ENCODE results near the gene NTRK3.

DNA sequence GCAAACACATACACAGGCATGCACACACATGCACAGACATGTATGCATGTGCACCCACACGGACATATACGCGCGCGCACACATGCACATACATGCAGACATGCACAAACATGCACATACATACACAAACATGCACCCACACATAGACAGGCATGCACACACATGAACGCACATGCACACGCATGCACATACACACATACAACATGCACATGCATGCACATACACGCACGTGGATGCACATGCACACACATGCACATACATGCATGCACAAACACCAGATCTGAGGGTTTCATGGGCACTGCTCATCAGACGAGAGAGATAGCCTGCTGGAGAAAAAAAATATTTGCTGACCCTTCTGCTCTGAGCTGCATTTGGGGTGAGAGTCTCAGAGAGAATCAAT is 31.7 kb upstream of the NTRK3 start:
- TF ChIP-seq, protein P1, sequence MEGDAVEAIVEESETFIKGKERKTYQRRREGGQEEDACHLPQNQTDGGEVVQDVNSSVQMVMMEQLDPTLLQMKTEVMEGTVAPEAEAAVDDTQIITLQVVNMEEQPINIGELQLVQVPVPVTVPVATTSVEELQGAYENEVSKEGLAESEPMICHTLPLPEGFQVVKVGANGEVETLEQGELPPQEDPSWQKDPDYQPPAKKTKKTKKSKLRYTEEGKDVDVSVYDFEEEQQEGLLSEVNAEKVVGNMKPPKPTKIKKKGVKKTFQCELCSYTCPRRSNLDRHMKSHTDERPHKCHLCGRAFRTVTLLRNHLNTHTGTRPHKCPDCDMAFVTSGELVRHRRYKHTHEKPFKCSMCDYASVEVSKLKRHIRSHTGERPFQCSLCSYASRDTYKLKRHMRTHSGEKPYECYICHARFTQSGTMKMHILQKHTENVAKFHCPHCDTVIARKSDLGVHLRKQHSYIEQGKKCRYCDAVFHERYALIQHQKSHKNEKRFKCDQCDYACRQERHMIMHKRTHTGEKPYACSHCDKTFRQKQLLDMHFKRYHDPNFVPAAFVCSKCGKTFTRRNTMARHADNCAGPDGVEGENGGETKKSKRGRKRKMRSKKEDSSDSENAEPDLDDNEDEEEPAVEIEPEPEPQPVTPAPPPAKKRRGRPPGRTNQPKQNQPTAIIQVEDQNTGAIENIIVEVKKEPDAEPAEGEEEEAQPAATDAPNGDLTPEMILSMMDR (CRISPR knock-in tag; IDR thresholded peaks at IDR 0.05), result no peak
- TF ChIP-seq, protein P2, sequence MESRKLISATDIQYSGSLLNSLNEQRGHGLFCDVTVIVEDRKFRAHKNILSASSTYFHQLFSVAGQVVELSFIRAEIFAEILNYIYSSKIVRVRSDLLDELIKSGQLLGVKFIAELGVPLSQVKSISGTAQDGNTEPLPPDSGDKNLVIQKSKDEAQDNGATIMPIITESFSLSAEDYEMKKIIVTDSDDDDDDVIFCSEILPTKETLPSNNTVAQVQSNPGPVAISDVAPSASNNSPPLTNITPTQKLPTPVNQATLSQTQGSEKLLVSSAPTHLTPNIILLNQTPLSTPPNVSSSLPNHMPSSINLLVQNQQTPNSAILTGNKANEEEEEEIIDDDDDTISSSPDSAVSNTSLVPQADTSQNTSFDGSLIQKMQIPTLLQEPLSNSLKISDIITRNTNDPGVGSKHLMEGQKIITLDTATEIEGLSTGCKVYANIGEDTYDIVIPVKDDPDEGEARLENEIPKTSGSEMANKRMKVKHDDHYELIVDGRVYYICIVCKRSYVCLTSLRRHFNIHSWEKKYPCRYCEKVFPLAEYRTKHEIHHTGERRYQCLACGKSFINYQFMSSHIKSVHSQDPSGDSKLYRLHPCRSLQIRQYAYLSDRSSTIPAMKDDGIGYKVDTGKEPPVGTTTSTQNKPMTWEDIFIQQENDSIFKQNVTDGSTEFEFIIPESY (CRISPR knock-in tag; IDR thresholded peaks at IDR 0.05), result no peak
- no peak for TF ChIP-seq POLR2A (IDR thresholded peaks at IDR 0.05; ENCODE audit: insufficient read depth in 1 of 2, low read depth in 2 of 2, low read length in 2 of 2)
- TF ChIP-seq, protein P3, sequence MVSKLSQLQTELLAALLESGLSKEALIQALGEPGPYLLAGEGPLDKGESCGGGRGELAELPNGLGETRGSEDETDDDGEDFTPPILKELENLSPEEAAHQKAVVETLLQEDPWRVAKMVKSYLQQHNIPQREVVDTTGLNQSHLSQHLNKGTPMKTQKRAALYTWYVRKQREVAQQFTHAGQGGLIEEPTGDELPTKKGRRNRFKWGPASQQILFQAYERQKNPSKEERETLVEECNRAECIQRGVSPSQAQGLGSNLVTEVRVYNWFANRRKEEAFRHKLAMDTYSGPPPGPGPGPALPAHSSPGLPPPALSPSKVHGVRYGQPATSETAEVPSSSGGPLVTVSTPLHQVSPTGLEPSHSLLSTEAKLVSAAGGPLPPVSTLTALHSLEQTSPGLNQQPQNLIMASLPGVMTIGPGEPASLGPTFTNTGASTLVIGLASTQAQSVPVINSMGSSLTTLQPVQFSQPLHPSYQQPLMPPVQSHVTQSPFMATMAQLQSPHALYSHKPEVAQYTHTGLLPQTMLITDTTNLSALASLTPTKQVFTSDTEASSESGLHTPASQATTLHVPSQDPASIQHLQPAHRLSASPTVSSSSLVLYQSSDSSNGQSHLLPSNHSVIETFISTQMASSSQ (IDR thresholded peaks at IDR 0.05; ENCODE audit: low read depth), result no peak
- TF ChIP-seq, protein P3 (CRISPR knock-in tag; IDR thresholded peaks at IDR 0.05; ENCODE audit: borderline replicate concordance), result no peak
- no peak for TF ChIP-seq MYC (CRISPR knock-in tag; IDR thresholded peaks at IDR 0.05; ENCODE audit: borderline replicate concordance)
- no peak for TF ChIP-seq MBD4 (IDR thresholded peaks at IDR 0.05; ENCODE audit: borderline replicate concordance, low read length)
- TF ChIP-seq CHD2 (IDR thresholded peaks at IDR 0.05; ENCODE audit: low read depth, low read length), result no peak
- no peak for TF ChIP-seq NBN (conservative IDR thresholded peaks at IDR 0.05)
- no peak for TF ChIP-seq ZNF274 (CRISPR knock-in tag; IDR thresholded peaks at IDR 0.05)
